BLaER1 treated with 17β-estradiol and CSF1 and Interleukin-3, amounts not matched to agents 10 nM and 100 nM (cell line): ENCODE data around the gene ACOT7.

Experiments
- H3K27ac ChIP-seq, 11 experiments: shearing (Covaris generic); formaldehyde crosslinking; 2 replicates each; pipeline ENCODE4 v1.8.1; 2022
- H3K27me3 ChIP-seq, 11 experiments: shearing (Covaris generic); formaldehyde crosslinking; 2 replicates each; pipeline ENCODE4 v1.8.1; 2022
- H3K36me3 ChIP-seq, 11 experiments: shearing (Covaris generic); formaldehyde crosslinking; 2 replicates each; pipeline ENCODE4 v1.8.1; 2022
- H3K4me1 ChIP-seq, 10 experiments: shearing (Covaris generic); formaldehyde crosslinking; 2 replicates each; pipeline ENCODE4 v1.8.1; 2022
- H3K4me2 ChIP-seq, 11 experiments: shearing (Covaris generic); formaldehyde crosslinking; 2 replicates each; pipeline ENCODE4 v1.8.1; 2022
- H3K4me3 ChIP-seq, 10 experiments: shearing (Covaris generic); formaldehyde crosslinking; 2 replicates each; pipeline ENCODE4 v1.8.1; 2022
- H3K9ac ChIP-seq, 11 experiments: shearing (Covaris generic); formaldehyde crosslinking; 2 replicates each; pipeline ENCODE4 v1.8.1; 2022
- H3K9me3 ChIP-seq, 11 experiments: shearing (Covaris generic); formaldehyde crosslinking; replicated peaks in 1 of 11; 2 replicates each; pipeline ENCODE4 v1.8.1; 2022
- H4K20me1 ChIP-seq, 11 experiments: shearing (Covaris generic); formaldehyde crosslinking; 2 replicates each; pipeline ENCODE4 v1.8.1; 2022
- Cebpa-rat ChIP-seq, 11 experiments: shearing (Covaris generic); IDR thresholded peaks; 2 replicates each; pipeline ENCODE4 v1.8.1; 2022

Gene ACOT7

DNA sequence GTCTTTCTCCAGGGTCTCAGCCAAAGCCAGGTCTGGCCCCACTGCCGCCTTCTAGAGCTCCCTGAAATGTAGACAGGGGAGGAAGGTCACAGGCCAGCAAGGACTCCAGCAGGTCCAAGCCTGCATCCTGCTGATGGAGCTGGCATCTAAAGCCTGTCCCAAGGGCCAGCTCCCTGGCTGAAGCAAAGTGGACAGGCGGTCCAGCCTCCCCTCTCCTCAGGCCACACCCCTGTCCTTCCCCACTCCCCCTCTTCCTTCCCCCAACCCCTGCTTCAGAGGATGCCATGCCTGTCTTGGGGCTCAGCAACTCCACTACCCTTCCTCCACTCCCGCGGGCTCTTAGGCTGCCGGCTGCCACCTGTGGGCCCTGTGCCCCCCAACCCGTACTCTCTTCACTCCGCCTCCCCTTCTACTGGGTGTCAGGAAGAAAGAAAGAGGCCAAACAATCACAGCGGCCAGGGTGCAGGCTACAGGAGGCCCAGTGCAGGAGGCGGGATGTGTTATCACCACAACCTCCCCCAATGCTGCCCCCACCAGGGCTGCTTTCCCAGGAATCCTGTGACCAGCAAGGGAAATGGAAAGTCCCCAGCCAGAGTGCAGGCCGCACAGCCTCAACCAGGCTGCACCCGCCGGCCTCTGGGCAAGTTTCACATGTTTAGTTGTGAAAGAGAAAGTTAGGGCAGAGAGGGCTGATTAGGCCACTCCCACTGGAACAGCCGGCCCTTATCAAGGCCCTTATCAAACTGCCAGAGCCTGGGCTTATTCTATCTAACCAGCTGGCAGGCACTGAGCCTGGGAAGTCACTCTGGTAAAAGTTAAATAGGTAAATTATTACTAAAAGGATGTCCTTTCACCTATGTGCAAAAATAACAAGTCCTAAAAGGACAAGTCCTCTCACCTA, 34.1 kb downstream of the ACOT7 start:
- Histone ChIP-seq H3K4me3 (peak overlapping the region in 8 of 10 experiments; percentile 29 to 56 (median 38); a peak in 12 of 20 replicates), H3K27ac (peak overlapping the region; percentile 61 to 89 (median 85); a peak in 21 of 22 replicates), H3K27me3 (no peaks in the 10 kb centered on the region), H4K20me1 (peaks cover 0 to 93% (median 9%) of the 10 kb centered on the region in 11 experiments; a peak in 10 of 22 replicates), H3K9me3 (no peaks in the 10 kb centered on the region), H3K4me2 (peak overlapping the region; percentile 89 to 99 (median 96)), H3K4me1 (peaks cover 40 to 61% (median 54%) of the 10 kb centered on the region in 10 experiments), H3K36me3 (no peaks in the 10 kb centered on the region), H3K9ac (peak overlapping the region; percentile 67 to 82 (median 77))
- TF ChIP-seq Cebpa-rat (IDR thresholded peaks at IDR 0.05) = 0 out of 22 replicates have a peak, but pooled peaks of 1 of the 11 experiments have one; percentile 16

DNA sequence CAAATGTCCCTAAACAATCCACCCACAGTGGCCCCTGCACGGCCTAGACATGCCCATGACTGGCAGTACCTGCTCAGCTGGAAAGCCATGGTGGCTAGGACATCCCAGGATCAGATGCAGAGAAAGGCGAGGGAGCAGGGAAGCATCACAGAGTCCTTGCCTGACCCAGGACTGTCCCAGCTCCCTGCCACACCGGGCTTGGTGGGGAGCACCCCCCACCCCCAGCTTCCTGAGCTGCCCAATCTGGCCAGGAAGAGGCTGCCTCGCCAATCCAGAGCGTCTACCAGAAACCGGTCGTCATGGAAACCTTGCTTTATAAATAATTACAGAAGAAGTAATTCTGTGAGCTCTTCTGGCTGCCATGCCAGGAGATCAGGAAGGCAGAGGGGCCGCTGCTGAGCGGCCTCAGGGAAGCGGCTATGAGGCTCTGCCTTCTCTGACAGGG, 34.8 kb downstream of the ACOT7 start:
- Histone ChIP-seq H3K27me3 (no peaks in the 10 kb centered on the region), H3K27ac (peak overlapping the region; percentile 61 to 89 (median 85); a peak in 21 of 22 replicates), H3K36me3 (no peaks in the 10 kb centered on the region), H3K4me1 (peaks cover 40 to 62% (median 57%) of the 10 kb centered on the region in 10 experiments), H3K4me2 (peak overlapping the region; percentile 89 to 99 (median 96)), H3K9ac (peak overlapping the region; percentile 67 to 82 (median 77)), H3K4me3 (peak overlapping the region in 8 of 10 experiments; percentile 29 to 56 (median 38); a peak in 12 of 20 replicates), H3K9me3 (no peaks in the 10 kb centered on the region), H4K20me1 (peaks cover 0 to 94% (median 13%) of the 10 kb centered on the region in 11 experiments; a peak in 11 of 22 replicates)
- no peak for TF ChIP-seq Cebpa-rat (IDR thresholded peaks at IDR 0.05)

DNA sequence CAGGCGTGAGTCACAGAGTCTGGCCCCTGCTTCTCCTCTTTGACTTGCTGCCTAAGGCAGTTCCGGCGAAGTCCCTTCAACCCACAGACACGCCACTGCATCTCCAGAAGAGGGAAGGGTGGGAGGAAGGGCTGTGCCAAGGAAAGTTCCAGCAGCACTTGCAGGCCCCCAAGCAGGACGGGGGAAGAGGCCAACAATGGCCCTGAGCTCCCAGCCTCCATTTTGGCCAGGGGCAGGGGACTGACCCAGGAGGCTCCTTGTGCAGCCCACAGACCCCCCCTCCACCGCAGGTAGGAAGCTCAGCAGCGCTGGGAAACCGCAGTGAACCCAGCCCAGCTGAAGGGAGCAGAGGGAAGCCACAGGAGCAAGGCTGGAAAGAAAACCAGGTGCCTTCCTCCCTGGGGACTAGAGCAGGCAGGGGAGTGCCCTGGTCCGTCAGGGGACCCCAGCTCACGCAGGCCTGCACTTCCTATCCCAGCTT, 35.4 kb downstream of the ACOT7 start:
- no peak for TF ChIP-seq Cebpa-rat (IDR thresholded peaks at IDR 0.05)
- no peaks in the 10 kb centered on the region for H3K36me3 ChIP-seq
- H3K4me1 ChIP-seq = peaks cover 40 to 62% (median 53%) of the 10 kb centered on the region in 10 experiments
- no peaks in the 10 kb centered on the region for H3K27me3 ChIP-seq
- H3K9ac ChIP-seq = peak overlapping the region; percentile 67 to 82 (median 77); a peak in 19 of 22 replicates
- peak overlapping the region; percentile 89 to 99 (median 96) for H3K4me2 ChIP-seq
- no peaks in the 10 kb centered on the region for H3K9me3 ChIP-seq
- peak overlapping the region; percentile 61 to 89 (median 85); a peak in 20 of 22 replicates for H3K27ac ChIP-seq
- peaks cover 0 to 94% (median 15%) of the 10 kb centered on the region in 11 experiments; a peak in 11 of 22 replicates for H4K20me1 ChIP-seq
- H3K4me3 ChIP-seq = peak overlapping the region in 3 of 10 experiments; percentile 33 to 56 (median 39); a peak in 3 of 20 replicates

DNA sequence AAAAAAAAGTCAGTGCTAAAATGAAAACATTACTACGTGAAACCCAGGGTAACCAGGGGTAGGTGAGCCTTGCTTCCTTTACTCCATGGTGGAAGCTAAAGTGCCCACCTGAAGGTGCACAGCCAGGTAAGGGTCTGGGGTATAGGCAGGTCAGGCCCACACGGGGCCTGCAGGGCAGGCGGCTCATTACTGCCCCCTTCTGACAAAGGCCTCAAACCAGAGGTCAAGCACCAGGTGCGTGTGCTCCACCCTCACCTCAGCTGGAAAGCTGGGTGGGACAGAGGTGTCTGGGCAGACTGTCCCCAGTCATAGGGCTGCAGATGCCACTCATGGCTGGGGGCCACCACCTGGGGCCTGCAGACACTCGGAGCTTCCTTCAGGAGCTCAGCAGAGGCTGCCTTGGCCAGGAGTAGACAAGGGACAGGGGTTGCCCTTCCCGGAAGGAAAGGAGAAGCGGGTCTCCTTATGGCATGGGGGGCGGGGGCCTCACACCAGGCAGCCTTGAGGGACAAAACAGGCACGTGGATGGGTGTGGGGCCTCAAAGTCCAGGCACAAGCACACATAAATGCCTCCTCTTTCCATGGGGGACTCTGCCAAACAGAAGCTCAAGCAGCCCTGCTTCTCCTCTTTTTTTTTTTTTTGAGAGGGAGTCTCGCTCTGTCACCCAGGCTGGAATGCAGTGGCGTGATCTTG, 36.2 kb downstream of the ACOT7 start:
- Histone ChIP-seq H3K9ac (no peak overlapping the region), H3K36me3 (no peaks in the 10 kb centered on the region), H4K20me1 (peaks cover 0 to 97% (median 11%) of the 10 kb centered on the region in 11 experiments; a peak in 12 of 22 replicates), H3K4me2 (peak overlapping the region in 5 of 11 experiments; percentile 91 to 99 (median 95); a peak in 7 of 22 replicates), H3K27me3 (no peaks in the 10 kb centered on the region), H3K9me3 (no peaks in the 10 kb centered on the region), H3K4me3 (no peak overlapping the region), H3K4me1 (peaks cover 40 to 62% (median 52%) of the 10 kb centered on the region in 10 experiments), H3K27ac (no peak overlapping the region)
- no peak for TF ChIP-seq Cebpa-rat (IDR thresholded peaks at IDR 0.05)

DNA sequence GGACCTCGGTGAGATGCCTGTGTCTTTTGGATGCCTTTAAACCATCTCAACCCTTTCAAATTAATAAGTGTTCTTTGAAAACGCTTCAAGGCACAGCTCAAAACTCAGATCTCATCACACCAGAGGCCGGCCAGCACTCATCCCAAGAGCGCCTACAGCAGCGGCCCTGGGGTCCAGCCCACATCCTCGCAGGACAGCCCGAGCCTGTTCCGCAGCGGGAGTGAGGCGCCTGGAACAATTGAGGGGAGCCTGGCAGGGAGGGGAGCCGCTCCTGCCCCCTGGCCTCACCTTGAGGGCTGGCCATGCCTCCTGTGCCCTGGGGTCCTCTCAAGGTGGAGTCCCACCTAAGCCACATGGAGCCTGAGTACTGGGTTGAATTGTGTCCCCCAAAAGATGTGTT, 37.9 kb downstream of the ACOT7 start:
- H3K4me1 ChIP-seq = peaks cover 30 to 49% (median 40%) of the 10 kb centered on the region in 10 experiments
- no peaks in the 10 kb centered on the region for H3K9me3 ChIP-seq
- no peak overlapping the region for H3K27ac ChIP-seq
- H4K20me1 ChIP-seq = peaks cover 0 to 97% (median 21%) of the 10 kb centered on the region in 11 experiments; a peak in 12 of 22 replicates
- H3K27me3 ChIP-seq = no peaks in the 10 kb centered on the region
- no peaks in the 10 kb centered on the region for H3K36me3 ChIP-seq
- TF ChIP-seq Cebpa-rat (IDR thresholded peaks at IDR 0.05) = no peak
- no peak overlapping the region for H3K9ac ChIP-seq
- H3K4me3 ChIP-seq = no peak overlapping the region
- no peak overlapping the region for H3K4me2 ChIP-seq

DNA sequence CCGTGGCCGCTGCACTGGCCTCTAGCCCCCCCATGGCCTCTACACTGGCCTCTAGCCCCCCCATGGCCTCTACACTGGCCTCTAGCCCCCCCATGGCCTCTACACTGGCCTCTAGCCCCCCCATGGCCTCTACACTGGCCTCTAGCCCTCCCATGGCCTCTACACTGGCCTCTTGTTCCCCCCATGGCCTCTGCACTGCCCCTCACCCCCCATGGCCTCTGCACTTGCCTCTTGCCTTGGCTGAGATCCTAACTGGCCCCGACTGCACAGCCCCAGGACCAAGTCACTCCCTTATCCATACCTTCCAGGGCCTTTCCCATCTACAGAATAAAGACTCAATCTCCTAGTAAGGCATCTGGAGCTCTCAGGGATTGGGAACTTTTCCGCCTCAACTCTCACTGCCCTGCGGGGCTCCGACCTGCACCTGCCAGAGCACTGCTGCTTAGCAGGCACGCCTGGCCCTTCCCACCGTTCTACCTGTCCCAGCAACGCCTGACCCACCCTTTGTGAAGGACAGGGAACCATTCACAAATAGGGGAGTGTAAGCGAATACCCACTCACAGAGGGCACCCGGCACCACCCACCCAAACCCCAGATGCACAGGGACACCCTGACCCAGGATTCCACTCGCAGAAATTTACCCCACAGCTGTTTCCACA, 38.8 kb downstream of the ACOT7 start:
- H3K9ac ChIP-seq = no peak overlapping the region

DNA sequence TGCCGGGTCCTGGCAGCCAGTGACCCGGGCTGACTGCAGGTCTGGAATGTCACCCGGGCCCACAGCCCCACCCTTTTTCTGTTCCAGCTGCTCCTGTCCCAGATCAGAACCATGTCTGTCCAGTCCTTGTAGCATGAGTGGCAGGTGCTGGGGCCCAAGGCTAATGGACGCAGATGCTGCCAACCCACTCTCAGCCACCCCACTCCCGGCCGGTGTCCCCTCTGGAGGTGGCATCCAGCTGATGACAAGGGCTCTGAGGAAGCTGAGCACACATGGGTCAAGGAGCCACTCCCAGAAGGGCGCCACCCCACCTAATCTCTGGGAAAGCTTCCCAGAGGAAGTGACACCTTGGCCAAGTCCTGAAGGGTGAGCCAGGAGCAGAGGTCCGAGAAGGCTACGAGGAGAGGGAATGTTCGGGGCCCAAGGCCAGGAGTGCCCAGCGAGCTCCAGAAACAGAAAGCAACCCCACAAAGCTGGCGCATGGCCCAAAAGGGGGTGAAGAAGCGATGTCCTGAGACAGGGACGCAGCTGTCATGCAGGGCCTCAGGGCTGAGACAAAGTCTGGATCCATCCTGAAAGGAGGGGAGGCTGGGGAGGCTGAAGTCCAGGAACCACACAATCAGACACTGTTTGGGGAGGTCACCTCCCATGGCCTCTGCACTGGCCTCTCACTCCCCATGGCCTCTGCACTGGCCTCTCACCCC, 39.5 kb downstream of the ACOT7 start:
- 0 out of 22 replicates have a peak overlapping the region, but pooled peaks of 1 of the 11 experiments have one; percentile 7 for H3K27ac ChIP-seq
- no peak for TF ChIP-seq Cebpa-rat (IDR thresholded peaks at IDR 0.05)
- peaks cover 0 to 6% (median 0%) of the 10 kb centered on the region in 11 experiments; a peak in 1 of 22 replicates for H3K36me3 ChIP-seq
- no peaks in the 10 kb centered on the region for H3K9me3 ChIP-seq
- peaks cover 0 to 99% (median 27%) of the 10 kb centered on the region in 11 experiments; a peak in 12 of 22 replicates for H4K20me1 ChIP-seq
- H3K27me3 ChIP-seq = no peaks in the 10 kb centered on the region
- H3K4me3 ChIP-seq = no peak overlapping the region
- H3K9ac ChIP-seq = peak overlapping the region in 2 of 11 experiments; percentile 9 to 25; a peak in 2 of 22 replicates
- no peak overlapping the region for H3K4me2 ChIP-seq
- H3K4me1 ChIP-seq = peaks cover 20 to 47% (median 36%) of the 10 kb centered on the region in 10 experiments

More for the DNA sequence above, 38.8 kb downstream of the ACOT7 start:
- H3K27me3 ChIP-seq = no peaks in the 10 kb centered on the region
- no peak overlapping the region for H3K4me2 ChIP-seq
- H4K20me1 ChIP-seq = peaks cover 0 to 97% (median 27%) of the 10 kb centered on the region in 11 experiments; a peak in 12 of 22 replicates
- H3K27ac ChIP-seq = no peak overlapping the region
- TF ChIP-seq Cebpa-rat (IDR thresholded peaks at IDR 0.05) = no peak
- peaks cover 26 to 47% (median 36%) of the 10 kb centered on the region in 10 experiments for H3K4me1 ChIP-seq
- no peaks in the 10 kb centered on the region for H3K9me3 ChIP-seq
- no peak overlapping the region for H3K4me3 ChIP-seq
- no peaks in the 10 kb centered on the region for H3K36me3 ChIP-seq
